ENCODE measurements around the gene BNC2.

GRCh38 chr9:16710888-16711287 is 159.6 kb downstream of the BNC2 start:
- no peak for TF ChIP-seq CTCF (IDR thresholded peaks at IDR 0.05)
- TF ChIP-seq POLR2A (IDR thresholded peaks at IDR 0.05) = no peak
